ENCODE results near the gene DCP1B. TPM values are rescaled to one million over a fixed set of nuclear protein-coding genes. Genes with fewer than 3 reads are reported as not detected.
A peak's percentile ranks its signal among the peaks of the same experiment; 100 is the strongest.

The DCP1B gene
- total and polyA plus RNA-seq, 2 donors (not counting 1 experiment from before 2014, with no cell fraction given): 12.3 to 18.0 TPM

- Mint-ChIP-seq H3K27ac (peak overlapping the region; percentile 71), H3K4me3 (peak overlapping the region; percentile 71), H3K4me1 (peaks cover 53% of the 10 kb centered on the region), H3K9me3 (ENCODE audit: insufficient read depth) (no peaks in the 10 kb centered on the region), H3K27me3 (no peaks in the 10 kb centered on the region)
- Histone ChIP-seq H3K79me2 (ENCODE audit: control insufficient read depth, insufficient read depth, low read length) (no peaks in the 10 kb centered on the region), H3K4me2 (replicated peaks; ENCODE audit: low read depth, low read length, poor library complexity, severe bottlenecking) (peak overlapping the region; percentile 61), H3K9ac (ENCODE audit: low read length) (peak overlapping the region; percentile 11), H3K36me3 (replicated peaks in 1 of 2; ENCODE audit: control extremely low read depth in 1 of 2, control insufficient read depth in 1 of 2, extremely low read depth in 1 of 2, insufficient read depth in 2 of 2, low read length in 1 of 2) (peaks cover 0 to 11% of the 10 kb centered on the region in 2 experiments), H4K20me1 (ENCODE audit: control insufficient read depth, insufficient read depth, low read length, poor library complexity, severe bottlenecking) (no peaks in the 10 kb centered on the region), H3K27ac (ENCODE audit: low read length in 2 of 2) (no peak overlapping the region), H3K27me3 (replicated peaks in 1 of 4; ENCODE audit: control extremely low read depth in 1 of 4, control insufficient read depth in 3 of 4, insufficient read depth in 4 of 4, low read length in 3 of 4) (no peaks in the 10 kb centered on the region), H3K4me3 (ENCODE audit: control extremely low read depth in 1 of 5, extremely low read depth in 1 of 5, insufficient read depth in 1 of 5, low read depth in 2 of 5, low read length in 4 of 5) (peak overlapping the region in 2 of 5 experiments; percentile 10 to 11), H2AFZ (ENCODE audit: insufficient read depth, low read depth, low read length, poor library complexity, severe bottlenecking) (peak overlapping the region; percentile 40), H3K9me3 (ENCODE audit: control extremely low read depth in 1 of 3, control insufficient read depth in 2 of 3, insufficient read depth in 1 of 3, low read length in 2 of 3) (no peaks in the 10 kb centered on the region), H3K4me1 (ENCODE audit: control insufficient read depth in 2 of 2, insufficient read depth in 2 of 2, low read length in 2 of 2) (peaks cover 49 to 52% of the 10 kb centered on the region in 2 donors)
- intact Hi-C loops (cut with micrococcal nuclease): loop anchor here (1.0 kb wide), 1 partner anchor 9 kb away; no protein-coding TSS in a partner anchor
- DNase-seq (no peak), ATAC-seq (ENCODE audit: low read depth) (peak; percentile 80)
- ChIA-PET POLR2A (interaction anchor here (0.6 to 1.3 kb wide), 2 partner anchors 9 to 134 kb away, joined by 3 to 4 read pairs; no protein-coding TSS in a partner anchor), CTCF (interaction anchor here (0.8 to 3.3 kb wide), 6 partner anchors 9 to 280 kb away, joined by 3 to 11 read pairs (median 6); no protein-coding TSS in a partner anchor)
- TF ChIP-seq EZH2 (IDR thresholded peaks at IDR 0.05; ENCODE audit: borderline replicate concordance, insufficient read depth, low read depth, low read length, poor library complexity, severe bottlenecking) (no peak), CTCF (IDR thresholded peaks at IDR 0.05) (no peak)
- WGBS (ENCODE audit: insufficient coverage): 34% methylated on average over 12 of the region's 16 CpGs
These were observed 70.8 kb downstream of the DCP1B start for GRCh38 chr12:1933342-1934051.

DNA sequence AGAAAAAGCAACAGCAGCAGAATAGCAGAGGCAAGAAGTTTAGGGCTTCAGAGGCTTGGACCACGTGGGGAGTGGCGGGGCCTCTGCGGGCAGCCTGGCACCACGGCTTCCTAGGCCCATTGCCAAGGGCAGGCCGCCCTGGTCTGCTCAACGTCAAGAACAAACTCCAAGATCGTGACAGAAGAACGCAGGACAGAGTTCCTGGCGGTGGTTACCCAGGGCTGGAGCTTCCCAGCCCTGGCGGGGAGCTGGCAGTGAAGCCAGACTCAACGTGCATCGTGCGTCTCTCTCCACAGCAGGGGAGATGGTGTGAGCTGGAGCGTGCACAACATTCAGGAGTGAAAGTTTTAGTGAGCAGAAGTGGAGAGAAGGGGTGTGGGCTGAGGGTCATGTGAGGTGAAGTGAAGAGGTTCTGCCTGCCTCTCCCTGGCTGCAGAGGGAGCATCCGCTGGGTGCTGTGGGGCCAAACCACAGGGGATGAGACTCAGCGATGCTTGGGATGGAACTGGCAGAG lies 71.9 kb downstream of the DCP1B start:
- peak overlapping the region; percentile 57 for H3K27ac Mint-ChIP-seq

More for the DNA sequence above, 71.9 kb downstream of the DCP1B start:
- H3K9me3 Mint-ChIP-seq (ENCODE audit: insufficient read depth): no peaks in the 10 kb centered on the region
- Histone ChIP-seq H4K20me1 (ENCODE audit: control insufficient read depth, insufficient read depth, low read length, poor library complexity, severe bottlenecking) (no peaks in the 10 kb centered on the region), H3K9me3 (ENCODE audit: control extremely low read depth in 1 of 3, control insufficient read depth in 2 of 3, insufficient read depth in 1 of 3, low read length in 2 of 3) (no peaks in the 10 kb centered on the region), H3K4me2 (replicated peaks; ENCODE audit: low read depth, low read length, poor library complexity, severe bottlenecking) (peak overlapping the region; percentile 61), H2AFZ (ENCODE audit: insufficient read depth, low read depth, low read length, poor library complexity, severe bottlenecking) (peak overlapping the region; percentile 30), H3K4me1 (ENCODE audit: control insufficient read depth in 2 of 2, insufficient read depth in 2 of 2, low read length in 2 of 2) (peaks cover 49 to 52% of the 10 kb centered on the region in 2 donors), H3K79me2 (ENCODE audit: control insufficient read depth, insufficient read depth, low read length) (no peaks in the 10 kb centered on the region), H3K4me3 (ENCODE audit: control extremely low read depth in 1 of 5, extremely low read depth in 1 of 5, insufficient read depth in 1 of 5, low read depth in 2 of 5, low read length in 4 of 5) (peak overlapping the region in 1 of 5 experiments; percentile 29), H3K9ac (ENCODE audit: low read length) (no peak overlapping the region), H3K36me3 (replicated peaks in 1 of 2; ENCODE audit: control extremely low read depth in 1 of 2, control insufficient read depth in 1 of 2, extremely low read depth in 1 of 2, insufficient read depth in 2 of 2, low read length in 1 of 2) (peaks cover 0 to 2% of the 10 kb centered on the region in 2 experiments), H3K27ac (ENCODE audit: low read length in 2 of 2) (no peak overlapping the region), H3K27me3 (replicated peaks in 1 of 4; ENCODE audit: control extremely low read depth in 1 of 4, control insufficient read depth in 3 of 4, insufficient read depth in 4 of 4, low read length in 3 of 4) (no peaks in the 10 kb centered on the region)
- ChIA-PET POLR2A (no interaction called here), CTCF (interaction anchor here (0.9 to 1.1 kb wide), 2 partner anchors 135 to 298 kb away, joined by 3 to 4 read pairs; no protein-coding TSS in a partner anchor)
- intact Hi-C loops (cut with micrococcal nuclease): no loop called here
- peak overlapping the region; percentile 71 for H3K4me3 Mint-ChIP-seq
- ATAC-seq (ENCODE audit: low read depth): peak; percentile 37
- DNase-seq: no peak
- H3K4me1 Mint-ChIP-seq: peaks cover 53% of the 10 kb centered on the region
- H3K27me3 Mint-ChIP-seq: no peaks in the 10 kb centered on the region
- WGBS (ENCODE audit: insufficient coverage): 15% methylated on average over 16 of the region's 16 CpGs
- no peak for TF ChIP-seq EZH2 (IDR thresholded peaks at IDR 0.05; ENCODE audit: borderline replicate concordance, insufficient read depth, low read depth, low read length, poor library complexity, severe bottlenecking)
